Mesendoderm (in vitro differentiated cells): ENCODE data around the gene NDP.

Experiments used
- DNase-seq: peaks from one replicate; pipeline ENCODE4 v3.0.0; 2013
- H2AK5ac ChIP-seq: 2 replicates; pipeline ENCODE4 v1.6.1; 2013; ENCODE audit warnings: low read length, inconsistent platforms
- H2BK120ac ChIP-seq: 2 replicates; pipeline ENCODE4 v1.6.1; 2013; ENCODE audit warnings: low read depth, mild to moderate bottlenecking, low read length, moderate library complexity, mixed read lengths
- H2BK15ac ChIP-seq: replicated peaks from 2 replicates; pipeline ENCODE4 v1.6.1; 2013; ENCODE audit warnings: low read depth, mild to moderate bottlenecking, moderate library complexity
- H2BK5ac ChIP-seq: 2 replicates; pipeline ENCODE4 v1.6.1; 2013; ENCODE audit warnings: low read length, inconsistent platforms
- H3K18ac ChIP-seq: 2 replicates; pipeline ENCODE4 v1.6.1; 2013; ENCODE audit warnings: mild to moderate bottlenecking, low read length, mixed read lengths
- H3K23ac ChIP-seq: one replicate; pipeline ENCODE4 v1.6.1; 2013; ENCODE audit warnings: low read length
- H3K27ac ChIP-seq: 2 replicates; pipeline ENCODE4 v1.5.1; 2013; ENCODE audit warnings: low read depth, mild to moderate bottlenecking, inconsistent platforms, low read length, moderate library complexity
- H3K27me3 ChIP-seq: 2 replicates; pipeline ENCODE4 v1.6.1; 2013; ENCODE audit warnings: low read length, control low read depth, mild to moderate bottlenecking, inconsistent platforms; ENCODE audit not compliant: insufficient read depth, poor library complexity
- H3K36me3 ChIP-seq: 2 replicates; pipeline ENCODE4 v1.6.1; 2013; ENCODE audit warnings: low read length, inconsistent platforms; ENCODE audit not compliant: control insufficient read depth, insufficient read depth
- H3K4ac ChIP-seq: one replicate; pipeline ENCODE4 v1.6.1; 2013; ENCODE audit warnings: low read depth, mild to moderate bottlenecking, low read length, moderate library complexity
- H3K4me1 ChIP-seq: 2 replicates; pipeline ENCODE4 v1.6.1; 2013; ENCODE audit warnings: low read depth, low read length, inconsistent platforms; ENCODE audit not compliant: control insufficient read depth
- H3K4me2 ChIP-seq: 2 replicates; pipeline ENCODE4 v1.6.1; 2013; ENCODE audit warnings: low read length
- H3K4me3 ChIP-seq: 2 replicates; pipeline ENCODE4 v1.5.1; 2013; ENCODE audit warnings: mild to moderate bottlenecking, low read length
- H3K56ac ChIP-seq: one replicate; pipeline ENCODE4 v1.6.1; 2013; ENCODE audit warnings: low read length
- H3K79me1 ChIP-seq: 2 replicates; pipeline ENCODE4 v1.6.1; 2013; ENCODE audit warnings: low read length, inconsistent platforms
- H3K79me2 ChIP-seq: 2 replicates; pipeline ENCODE4 v1.6.1; 2013; ENCODE audit warnings: mild to moderate bottlenecking, low read length; ENCODE audit not compliant: control insufficient read depth, insufficient read depth
- H3K9ac ChIP-seq: 2 replicates; pipeline ENCODE4 v1.6.1; 2013; ENCODE audit warnings: low read length, inconsistent platforms
- H4K5ac ChIP-seq: one replicate; pipeline ENCODE4 v1.6.1; 2013; ENCODE audit warnings: low read length
- H4K8ac ChIP-seq: one replicate; pipeline ENCODE4 v1.6.1; 2013; ENCODE audit warnings: low read depth, mild to moderate bottlenecking, control low read depth, low read length, moderate library complexity
- WGBS: extraction: QIAGEN DNeasy Blood & Tissue Kit; methylation state at CpG from one replicate; pipeline ENCODE4 v1.1.7; 2013; ENCODE audit warnings: low lambda C conversion rate, missing lambda C conversion rate; ENCODE audit not compliant: insufficient coverage; ENCODE audit errors: extremely low coverage; 5-methylcytosine and 5-hydroxymethylcytosine counted together

Gene NDP

GRCh38 chrX:43961699-43962098, 11.5 kb downstream of the NDP start:
- Histone ChIP-seq H3K4me3 (no peak overlapping the region), H3K18ac (no peak overlapping the region), H2BK15ac (no peak overlapping the region), H3K9ac (no peak overlapping the region), H2BK5ac (no peak overlapping the region), H3K36me3 (no peaks in the 10 kb centered on the region), H3K4ac (no peak overlapping the region), H4K5ac (no peak overlapping the region), H3K27me3 (no peaks in the 10 kb centered on the region), H3K4me1 (no peaks in the 10 kb centered on the region), H2AK5ac (no peak overlapping the region), H3K56ac (no peak overlapping the region), H2BK120ac (no peak overlapping the region), H4K8ac (no peak overlapping the region), H3K27ac (no peak overlapping the region), H3K79me2 (no peaks in the 10 kb centered on the region), H3K79me1 (no peaks in the 10 kb centered on the region), H3K4me2 (no peak overlapping the region), H3K23ac (no peak overlapping the region)
- no CpG with 5 or more reads among the region's 2 CpGs for WGBS
- DNase-seq = no peak

DNA sequence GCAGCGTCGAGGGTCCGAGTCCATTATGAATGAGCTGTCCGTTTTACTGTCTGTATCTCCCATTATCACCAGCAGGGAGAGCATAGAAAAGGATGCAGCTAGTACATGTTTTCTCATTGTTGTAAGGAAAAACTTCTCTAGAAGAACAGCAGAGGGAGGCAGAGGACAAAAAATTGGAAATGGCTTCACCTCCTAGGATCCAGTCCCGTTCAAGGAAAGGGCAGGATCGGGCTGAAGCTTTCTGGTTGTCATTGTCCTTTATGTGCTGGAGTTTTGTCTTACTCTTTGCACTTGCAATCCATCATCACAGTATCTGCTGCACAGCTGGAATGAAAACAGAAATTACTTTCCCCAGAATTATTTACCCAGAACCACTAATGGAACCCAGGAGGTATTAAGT, 14.7 kb downstream of the NDP start:
- Histone ChIP-seq H3K18ac (no peak overlapping the region), H3K23ac (no peak overlapping the region), H4K8ac (no peak overlapping the region), H4K5ac (no peak overlapping the region), H3K4me2 (no peak overlapping the region), H3K36me3 (no peaks in the 10 kb centered on the region), H3K79me2 (no peaks in the 10 kb centered on the region), H2BK120ac (no peak overlapping the region), H3K4ac (no peak overlapping the region), H2BK5ac (no peak overlapping the region), H2AK5ac (no peak overlapping the region), H3K27me3 (no peaks in the 10 kb centered on the region), H2BK15ac (no peak overlapping the region), H3K9ac (no peak overlapping the region), H3K79me1 (no peaks in the 10 kb centered on the region), H3K4me3 (no peak overlapping the region), H3K4me1 (no peaks in the 10 kb centered on the region), H3K56ac (no peak overlapping the region), H3K27ac (no peak overlapping the region)
- DNase-seq = peak; percentile 86
- no CpG with 5 or more reads among the region's 6 CpGs for WGBS

DNA sequence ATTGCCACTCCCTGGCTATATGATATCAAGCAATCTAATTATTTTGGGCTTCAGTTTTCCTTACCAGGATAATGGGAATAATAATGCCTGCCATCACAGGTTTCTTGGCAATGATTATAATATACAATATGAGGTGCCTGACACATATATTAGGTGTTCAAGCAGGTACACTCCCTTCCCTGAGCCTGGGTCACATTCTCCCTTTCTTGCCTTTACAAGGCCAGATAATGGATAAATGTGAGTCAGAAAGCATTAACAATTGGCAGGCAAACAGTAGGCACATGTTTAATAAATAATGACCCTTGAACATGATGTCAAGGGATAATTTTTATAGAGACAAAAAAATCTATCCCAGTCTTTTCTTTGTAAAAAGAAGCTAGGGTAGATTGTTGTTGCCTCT, 17.2 kb downstream of the NDP start:
- no peak overlapping the region for H3K18ac ChIP-seq
- H2BK120ac ChIP-seq = no peak overlapping the region
- H3K56ac ChIP-seq = no peak overlapping the region
- H3K4me3 ChIP-seq = no peak overlapping the region
- H3K79me2 ChIP-seq = no peaks in the 10 kb centered on the region
- H3K36me3 ChIP-seq = no peaks in the 10 kb centered on the region
- no peak overlapping the region for H4K8ac ChIP-seq
- no peaks in the 10 kb centered on the region for H3K27me3 ChIP-seq
- H3K27ac ChIP-seq = no peak overlapping the region
- no peak overlapping the region for H3K23ac ChIP-seq
- H4K5ac ChIP-seq = no peak overlapping the region
- DNase-seq = no peak
- H3K4ac ChIP-seq = no peak overlapping the region
- no peak overlapping the region for H3K4me2 ChIP-seq
- H3K9ac ChIP-seq = no peak overlapping the region
- H2BK15ac ChIP-seq = no peak overlapping the region
- no peaks in the 10 kb centered on the region for H3K79me1 ChIP-seq
- H2BK5ac ChIP-seq = no peak overlapping the region
- H2AK5ac ChIP-seq = no peak overlapping the region
- no peaks in the 10 kb centered on the region for H3K4me1 ChIP-seq

DNA sequence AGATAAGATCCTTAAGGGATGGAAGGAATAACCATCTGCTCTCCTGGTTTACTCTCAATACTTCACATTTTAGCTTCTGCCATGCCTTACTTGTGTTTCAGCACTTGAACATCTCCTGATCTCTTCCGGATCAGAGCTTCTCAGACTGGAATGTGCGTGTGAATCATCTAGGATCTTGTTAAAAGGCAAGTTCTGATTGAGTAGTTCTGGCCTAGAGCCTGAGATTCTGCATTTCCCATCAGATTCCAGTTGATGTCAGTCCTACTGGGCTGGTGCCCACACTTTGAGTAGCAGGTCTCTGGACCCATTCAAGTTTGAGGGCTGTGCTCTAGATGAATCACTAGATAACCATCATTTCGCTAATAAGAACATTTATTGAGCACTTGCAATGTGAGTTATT, 20.0 kb downstream of the NDP start:
- no peaks in the 10 kb centered on the region for H3K79me2 ChIP-seq
- no peaks in the 10 kb centered on the region for H3K4me1 ChIP-seq
- H3K4me3 ChIP-seq = no peak overlapping the region
- no peaks in the 10 kb centered on the region for H3K27me3 ChIP-seq
- no peak overlapping the region for H2BK120ac ChIP-seq
- H3K23ac ChIP-seq = no peak overlapping the region
- no peak overlapping the region for H3K4ac ChIP-seq
- no peak overlapping the region for H4K8ac ChIP-seq
- no peak overlapping the region for H3K4me2 ChIP-seq
- H3K27ac ChIP-seq = no peak overlapping the region
- no peak overlapping the region for H3K9ac ChIP-seq
- H2BK15ac ChIP-seq = no peak overlapping the region
- no peak overlapping the region for H2AK5ac ChIP-seq
- no peak overlapping the region for H2BK5ac ChIP-seq
- H3K79me1 ChIP-seq = no peaks in the 10 kb centered on the region
- WGBS = no CpG with 5 or more reads among the region's 3 CpGs
- no peak overlapping the region for H3K18ac ChIP-seq
- H4K5ac ChIP-seq = no peak overlapping the region
- no peak for DNase-seq
- no peaks in the 10 kb centered on the region for H3K36me3 ChIP-seq
- no peak overlapping the region for H3K56ac ChIP-seq

GRCh38 chrX:43949669-43950068, 23.5 kb downstream of the NDP start:
- Histone ChIP-seq H3K79me2 (no peaks in the 10 kb centered on the region), H2BK15ac (no peak overlapping the region), H3K18ac (no peak overlapping the region), H2AK5ac (no peak overlapping the region), H3K9ac (no peak overlapping the region), H3K56ac (no peak overlapping the region), H3K27ac (no peak overlapping the region), H3K36me3 (no peaks in the 10 kb centered on the region), H3K27me3 (no peaks in the 10 kb centered on the region), H3K4me3 (no peak overlapping the region), H3K79me1 (no peaks in the 10 kb centered on the region), H2BK120ac (no peak overlapping the region), H3K23ac (no peak overlapping the region), H2BK5ac (no peak overlapping the region), H3K4me2 (no peak overlapping the region), H3K4me1 (no peaks in the 10 kb centered on the region), H4K5ac (no peak overlapping the region), H4K8ac (no peak overlapping the region), H3K4ac (no peak overlapping the region)
- peak; percentile 81 for DNase-seq
- no CpG with 5 or more reads among the region's 15 CpGs for WGBS

- Histone ChIP-seq H3K79me1 (no peaks in the 10 kb centered on the region), H2BK5ac (no peak overlapping the region), H3K36me3 (no peaks in the 10 kb centered on the region), H3K9ac (no peak overlapping the region), H3K4me1 (no peaks in the 10 kb centered on the region), H3K56ac (no peak overlapping the region), H3K27ac (no peak overlapping the region), H3K4ac (no peak overlapping the region), H4K8ac (no peak overlapping the region), H3K4me2 (no peak overlapping the region), H3K79me2 (no peaks in the 10 kb centered on the region), H3K18ac (no peak overlapping the region), H4K5ac (no peak overlapping the region), H2BK15ac (no peak overlapping the region), H3K27me3 (no peaks in the 10 kb centered on the region), H2BK120ac (no peak overlapping the region), H2AK5ac (no peak overlapping the region), H3K23ac (no peak overlapping the region), H3K4me3 (no peak overlapping the region)
- no CpG with 5 or more reads among the region's 2 CpGs for WGBS
- DNase-seq = no peak
These were observed 32.2 kb downstream of the NDP start for GRCh38 chrX:43940816-43941474.
